GF-D8 (cell line): Measurements from ENCODE around the gene MIEN1.
"Not testable (repeated sequence)": the region's sequence is repeated elsewhere in the genome, so short reads cannot be mapped to it uniquely, and the experiment has no call there.

Source experiments
- DNase-seq: peaks from one replicate; lab custom pipeline; 2025; lab: John Stamatoyannopoulos, UW

MIEN1 gene

GRCh38 chr17:39739885-39740356 is 9.6 kb upstream of the MIEN1 start:
- no peak for DNase-seq

DNA sequence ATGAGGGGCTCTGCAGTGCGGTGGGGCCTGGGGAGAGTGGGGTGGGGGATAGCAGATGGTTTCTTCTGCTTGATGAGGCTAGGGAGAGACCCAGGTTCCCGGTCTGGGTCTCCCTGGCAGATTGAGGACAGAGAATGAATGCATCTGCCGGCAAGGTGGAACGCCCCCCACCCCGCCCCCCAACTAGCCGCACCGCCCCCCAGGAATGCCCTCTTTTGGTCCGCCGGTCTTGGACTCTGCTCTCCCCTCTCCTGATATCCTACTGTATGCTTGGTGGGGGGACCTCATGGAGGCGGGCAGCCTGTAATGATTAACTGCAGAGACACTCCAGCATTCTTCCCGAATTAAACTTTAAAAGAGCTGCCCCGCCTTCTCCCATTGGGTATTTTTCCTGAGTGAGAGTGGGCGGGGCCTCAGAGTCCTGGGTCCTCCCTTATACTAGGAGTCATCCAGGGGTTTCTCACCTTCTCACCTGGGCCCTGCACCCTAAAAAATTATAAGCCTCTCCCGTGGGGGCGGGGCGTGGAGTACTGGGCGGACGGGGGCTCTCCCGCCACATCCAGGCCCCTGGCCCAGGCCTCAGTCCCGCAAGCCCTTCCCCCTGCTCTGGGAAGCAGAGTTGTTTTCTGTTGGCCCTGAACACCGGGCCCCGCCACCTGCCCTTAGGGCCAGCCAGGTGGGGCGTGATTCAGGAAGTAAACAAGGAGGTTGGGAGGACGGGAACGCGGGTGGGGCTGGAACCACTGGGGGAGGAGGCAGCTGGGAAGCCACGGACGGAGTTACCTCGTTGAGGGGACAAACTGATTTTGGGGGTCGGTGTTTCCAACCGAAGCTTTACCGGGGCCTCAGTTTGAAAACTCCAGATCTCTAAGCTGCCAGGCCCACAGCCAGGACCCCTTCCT is 8.9 kb upstream of the MIEN1 start:
- DNase-seq = no peak

DNA sequence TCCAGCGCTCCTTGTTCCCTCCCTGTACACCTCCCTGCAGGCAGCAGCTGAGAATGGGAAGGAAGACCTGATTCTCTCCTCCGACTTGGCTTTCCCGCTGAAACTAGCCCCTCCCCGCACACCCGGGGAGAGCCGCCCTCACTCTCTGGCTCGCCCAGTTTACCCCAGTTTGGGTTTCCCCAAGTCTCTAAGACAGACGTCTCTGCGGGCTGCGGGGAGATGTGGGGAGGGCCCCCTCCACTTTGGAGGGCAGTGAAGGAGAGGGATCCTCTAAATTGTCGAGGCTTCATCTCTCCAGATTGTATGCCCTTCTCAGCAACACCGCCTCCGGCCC is 8.2 kb upstream of the MIEN1 start:
- no peak for DNase-seq

DNA sequence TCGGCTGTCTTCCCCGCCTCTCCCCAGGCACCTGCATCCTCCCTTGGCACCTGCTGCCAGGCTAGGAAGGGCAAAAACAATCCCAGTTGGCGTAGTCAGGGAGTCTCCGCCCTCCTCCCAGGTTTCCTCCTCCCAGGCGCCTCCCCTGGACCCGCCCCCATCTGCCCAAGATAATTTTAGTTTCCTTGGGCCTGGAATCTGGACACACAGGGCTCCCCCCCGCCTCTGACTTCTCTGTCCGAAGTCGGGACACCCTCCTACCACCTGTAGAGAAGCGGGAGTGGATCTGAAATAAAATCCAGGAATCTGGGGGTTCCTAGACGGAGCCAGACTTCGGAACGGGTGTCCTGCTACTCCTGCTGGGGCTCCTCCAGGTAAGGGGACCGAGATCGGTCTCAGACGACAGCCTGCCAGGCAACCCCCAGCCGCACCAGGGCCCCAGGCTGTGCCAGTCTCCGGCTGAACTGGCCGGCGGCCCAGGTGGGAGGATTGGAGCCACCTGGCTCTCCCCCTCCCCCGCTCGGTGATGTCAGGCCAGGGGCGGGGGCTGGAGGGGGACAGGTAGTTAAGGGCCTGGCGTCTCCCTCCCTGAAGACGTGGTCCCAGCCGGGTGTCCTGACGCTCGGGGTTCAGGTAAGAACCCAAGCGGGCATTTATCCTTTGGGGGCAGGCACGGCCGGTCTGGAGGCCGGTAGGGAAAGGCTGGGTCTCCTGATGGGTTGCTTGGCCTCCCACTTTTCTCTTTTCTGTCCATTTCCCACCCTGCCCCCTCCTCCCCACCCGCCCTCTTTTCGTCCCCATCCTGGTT is 7.6 kb upstream of the MIEN1 start, which contains the start of gene GRB7:
Gene GRB7 (plus strand): TSS at position 179 of the 808 bp plus-strand sequence. CDS start 4,364 bp downstream, outside the sequence.
- no peak for DNase-seq

DNA sequence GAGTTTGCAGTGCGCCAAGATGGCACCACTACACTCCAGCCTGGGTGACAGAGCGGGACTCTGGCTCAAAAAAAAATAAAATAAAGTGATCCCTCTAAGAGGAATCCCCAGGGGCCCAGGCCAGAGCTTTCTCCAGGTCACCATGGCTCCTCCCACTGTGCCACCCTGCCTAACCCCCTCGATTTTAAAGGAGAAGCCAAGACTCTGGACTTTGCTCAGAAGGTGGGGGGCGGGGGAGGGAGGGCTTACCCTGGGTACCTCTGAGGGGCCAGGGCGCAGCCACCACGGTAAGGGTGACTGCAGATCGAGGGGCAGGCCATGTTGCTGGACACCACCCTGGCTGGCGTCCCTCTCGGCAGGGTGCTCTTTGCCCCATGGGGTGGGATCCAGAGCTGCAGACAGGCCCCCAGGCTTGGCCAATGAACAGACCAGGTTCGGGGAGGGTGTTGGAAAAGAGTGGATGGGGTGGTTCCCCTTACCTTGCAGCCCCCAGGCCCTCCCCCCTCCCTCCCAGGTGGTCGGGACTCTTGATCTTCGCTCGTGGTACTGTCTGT is 7.0 kb upstream of the MIEN1 start:
- no peak for DNase-seq

DNA sequence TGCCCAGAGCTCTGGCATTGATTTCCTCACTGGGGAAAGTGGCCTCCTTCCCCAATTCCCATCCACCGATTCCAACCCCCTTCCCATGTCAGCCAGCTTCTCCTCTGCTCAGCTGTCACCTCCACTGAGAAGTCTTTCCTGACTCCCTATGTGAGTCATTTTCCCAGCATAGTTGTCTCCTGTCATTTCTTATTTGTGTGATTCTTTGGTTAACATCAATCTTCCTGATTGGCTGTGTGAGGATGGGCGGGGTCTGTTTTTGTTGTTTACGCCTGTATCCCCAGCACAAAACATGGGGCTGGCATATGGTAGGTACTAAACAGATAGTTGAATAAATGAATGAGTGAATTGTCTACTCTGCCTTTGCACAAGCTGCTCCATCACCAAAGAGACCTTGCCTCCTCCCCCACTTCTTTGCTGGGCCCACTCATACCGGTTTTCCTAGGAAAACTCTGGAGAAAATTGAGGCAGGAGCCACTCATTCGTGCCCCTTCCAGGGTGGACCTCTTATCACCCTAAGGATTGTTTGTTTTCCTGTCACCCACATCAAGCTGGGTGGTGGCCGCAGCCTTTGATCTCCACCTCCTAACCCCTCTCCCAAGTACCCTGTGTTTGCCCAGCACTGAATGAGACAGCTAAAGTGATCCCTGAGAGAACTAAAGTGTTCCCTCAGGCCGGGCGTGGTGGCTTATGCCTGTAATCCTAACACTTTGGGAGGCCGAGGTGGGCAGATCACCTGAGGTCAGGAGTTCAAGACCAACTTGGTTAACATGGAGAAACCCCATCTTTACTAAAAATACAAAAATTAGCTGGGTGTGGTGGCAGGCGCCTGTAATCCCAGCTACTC is 6.2 kb upstream of the MIEN1 start:
- no peak for DNase-seq

DNA sequence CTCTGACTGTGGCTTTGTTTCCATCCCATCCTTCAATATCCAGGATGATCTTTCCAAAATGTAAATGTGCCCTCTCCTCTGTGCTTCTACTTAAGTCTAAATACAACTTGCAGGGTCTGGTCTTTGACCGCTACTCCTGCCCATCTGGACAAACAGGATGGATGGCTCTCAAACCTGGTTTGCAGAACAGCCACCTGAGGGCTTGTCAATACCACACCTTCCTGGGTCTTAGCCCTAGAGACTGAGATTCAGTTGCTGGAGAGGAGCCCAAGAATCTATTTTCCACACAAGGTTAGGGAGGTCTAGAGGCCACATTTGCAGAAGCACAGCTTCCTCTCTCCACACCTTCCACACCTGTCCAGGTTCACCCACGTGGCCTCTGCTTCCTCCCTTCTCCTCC is 5.5 kb upstream of the MIEN1 start:
- DNase-seq = no peak

- no peak for DNase-seq
Observed at GRCh38 chr17:39732586-39732985, 2.3 kb upstream of the MIEN1 start.

GRCh38 chr17:39729280-39729851 is 966 bp downstream of the MIEN1 start:
- DNase-seq = no peak

GRCh38 chr17:39727556-39727955 is 2.8 kb downstream of the MIEN1 start:
- no peak for DNase-seq

GRCh38 chr17:39726617-39727016 is 3.7 kb downstream of the MIEN1 start:
- DNase-seq = no peak

GRCh38 chr17:39725923-39726322 is 4.4 kb downstream of the MIEN1 start:
- DNase-seq = not testable (repeated sequence)

- DNase-seq = no peak
Observed at GRCh38 chr17:39724731-39725130, 5.6 kb downstream of the MIEN1 start.

GRCh38 chr17:39722965-39723848 is 7.1 kb downstream of the MIEN1 start:
- DNase-seq = no peak

DNA sequence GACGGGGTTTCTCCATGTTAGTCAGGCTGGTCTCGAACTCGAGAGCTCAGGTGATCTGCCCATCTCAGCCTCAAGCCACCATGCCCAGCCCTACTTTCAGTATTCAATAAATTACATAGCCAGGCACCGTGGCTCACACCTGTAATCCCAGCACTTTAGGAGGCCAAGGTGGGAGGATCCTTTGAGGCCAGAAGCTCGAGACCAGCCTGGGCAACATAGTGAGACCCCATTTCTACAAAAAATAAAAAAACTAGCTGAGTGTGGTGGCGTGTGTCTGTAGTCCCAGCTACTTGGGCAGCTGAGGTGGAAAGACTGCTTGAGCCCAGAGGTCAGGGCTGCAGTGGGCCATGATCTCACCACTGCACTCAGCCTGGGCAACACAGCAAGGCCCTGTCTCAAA is 8.2 kb downstream of the MIEN1 start:
- no peak for DNase-seq

DNA sequence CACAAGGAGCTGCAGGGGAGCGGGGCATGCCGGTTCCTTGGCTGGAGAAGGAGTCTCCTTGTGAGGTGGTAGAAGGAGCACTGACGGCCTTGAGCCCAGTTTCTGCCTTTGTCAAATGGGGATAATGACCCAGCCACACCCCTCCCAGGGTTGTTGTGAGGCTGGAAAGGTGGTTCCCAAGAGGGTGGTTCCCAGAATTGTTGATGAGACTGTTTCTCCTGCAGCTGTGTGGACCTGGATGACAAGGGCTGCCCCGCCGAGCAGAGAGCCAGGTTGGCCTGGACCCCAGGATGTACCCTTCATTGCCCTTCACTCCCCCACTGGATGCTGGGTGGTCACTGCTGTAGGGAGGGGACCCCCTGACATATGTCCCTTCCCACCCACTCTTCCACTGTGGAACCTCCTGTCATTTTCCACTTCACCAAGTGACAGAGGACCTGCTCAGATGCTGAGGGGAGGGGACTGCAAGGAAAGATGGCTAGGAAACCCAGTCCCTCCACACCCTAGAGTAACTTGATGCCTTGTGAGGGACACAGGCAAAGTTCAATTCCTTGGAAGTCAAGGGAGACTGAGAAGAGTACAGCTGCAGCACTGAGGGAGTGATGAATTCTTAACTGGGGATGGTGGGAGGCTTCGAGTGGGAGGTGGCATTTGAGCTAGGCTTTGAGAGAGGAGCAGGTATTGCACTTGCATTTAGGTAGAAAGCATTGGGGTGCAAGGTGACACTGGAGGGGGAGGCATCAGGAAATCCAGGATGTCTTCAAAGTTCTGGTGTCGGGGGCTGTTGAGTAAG is 10.6 kb downstream of the MIEN1 start:
- no peak for DNase-seq

- no peak for DNase-seq
Observed at GRCh38 chr17:39717660-39718059, 12.7 kb downstream of the MIEN1 start.

GRCh38 chr17:39716879-39717536 is 13.3 kb downstream of the MIEN1 start:
- DNase-seq = no peak
